ENCODE results near the gene PRDM4.

The PRDM4 gene

DNA sequence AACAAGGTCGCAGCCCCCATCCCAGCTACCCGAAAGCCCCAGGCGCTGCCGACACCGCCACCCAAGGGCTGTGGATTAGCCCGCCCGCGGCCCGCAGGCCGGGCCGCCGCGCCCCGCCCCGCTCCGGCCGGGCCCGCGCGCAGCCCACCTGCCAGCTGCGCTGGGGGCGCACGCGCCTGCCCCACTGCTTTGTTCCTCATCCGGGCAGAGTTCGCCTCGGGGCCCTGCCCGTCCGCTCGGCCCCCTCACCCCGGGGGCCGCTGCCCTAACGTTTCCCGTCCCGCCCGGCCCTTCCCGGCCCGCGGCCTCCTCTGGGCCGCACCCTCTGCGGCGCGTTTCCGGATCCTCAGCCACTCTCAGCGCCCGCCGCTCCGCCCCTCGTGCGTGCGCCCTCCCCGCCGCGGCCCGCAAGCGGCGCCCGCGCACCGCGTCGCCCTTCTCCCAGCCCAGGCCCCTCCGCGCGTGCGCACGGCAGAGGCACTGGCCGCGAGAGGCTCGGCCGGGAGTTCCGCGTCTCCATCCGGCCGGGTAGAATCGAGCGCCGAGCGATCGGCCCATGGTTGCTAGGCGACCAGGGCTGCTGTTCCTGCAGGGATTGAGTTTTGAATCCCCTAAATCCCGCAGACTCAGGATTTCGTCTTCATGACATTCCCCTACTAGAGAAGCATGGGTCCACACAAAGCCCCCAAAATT, at the start of gene PRDM4:
PRDM4 (minus strand) TSS at position 329 of the 693 bp plus-strand sequence. CDS start 622 bp downstream, outside the sequence.
- peak; percentile 98 for DNase-seq

DNA sequence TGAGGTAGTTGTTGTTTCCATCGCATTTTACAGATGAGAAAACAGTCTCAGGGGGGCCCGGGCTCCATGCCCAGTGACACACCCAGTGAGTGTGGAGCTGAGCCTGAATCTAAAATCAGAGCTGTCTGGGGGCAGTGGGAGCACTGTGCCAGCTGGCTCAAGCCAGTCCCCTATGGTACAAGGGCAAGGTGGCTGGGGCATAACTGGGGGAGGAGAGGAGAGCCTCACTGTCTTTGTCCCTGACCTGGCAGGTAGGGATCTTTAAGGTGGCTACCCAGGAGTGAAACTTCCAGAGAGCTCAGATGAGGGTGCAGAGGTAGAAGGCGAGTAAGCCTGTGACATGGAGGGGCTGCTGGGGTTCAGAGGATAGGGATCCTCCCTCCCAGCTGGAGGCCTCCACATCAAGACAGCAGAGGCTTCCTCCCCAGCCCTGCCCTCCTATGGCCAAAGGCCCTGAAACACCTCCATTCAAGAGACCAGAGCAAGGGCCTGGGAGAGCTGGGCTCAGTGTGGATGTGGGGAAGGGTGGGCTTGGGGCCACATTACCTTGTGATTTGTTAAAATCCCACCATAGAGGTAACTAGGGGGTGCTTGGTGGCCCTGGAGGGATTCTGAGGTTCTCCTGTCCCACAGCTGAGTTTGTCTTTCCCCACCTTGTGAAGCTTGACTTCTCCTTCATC, 46.7 kb upstream of the PRDM4 start:
- DNase-seq = no peak

DNA sequence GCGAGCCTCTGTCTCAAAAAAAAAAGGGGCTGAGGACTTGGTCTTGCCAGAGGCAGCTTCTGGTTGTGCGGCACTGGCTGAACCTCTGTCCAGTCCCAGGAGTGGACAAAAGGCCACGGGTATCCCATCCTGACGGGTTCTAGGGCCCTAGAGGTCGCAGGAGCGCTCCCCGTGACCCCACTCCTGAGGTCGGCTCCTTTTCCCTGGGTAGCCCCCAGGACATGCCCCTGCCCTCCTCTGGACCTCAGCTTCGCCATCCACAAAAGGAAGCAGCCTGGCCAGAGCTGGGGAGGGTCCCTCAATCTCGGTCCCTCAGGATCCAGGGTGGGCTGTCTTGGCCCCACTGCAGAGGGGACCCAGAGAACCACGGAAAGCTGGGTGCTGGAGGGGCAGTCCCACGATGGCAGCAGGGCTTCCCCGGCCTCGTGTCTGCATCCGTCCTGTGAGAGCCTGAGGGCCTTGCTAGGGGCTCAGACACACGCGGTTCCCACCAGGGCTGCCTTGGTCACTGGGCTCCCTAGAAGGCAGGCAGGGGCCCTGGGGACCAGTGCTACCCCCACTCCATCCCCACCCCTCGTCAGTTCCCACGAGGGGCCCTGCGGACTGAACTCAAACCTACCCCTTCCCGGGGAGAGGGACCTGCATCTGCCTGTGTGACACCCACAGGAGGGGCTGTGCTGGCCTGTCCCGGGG, 44.7 kb upstream of the PRDM4 start:
- DNase-seq = no peak

DNA sequence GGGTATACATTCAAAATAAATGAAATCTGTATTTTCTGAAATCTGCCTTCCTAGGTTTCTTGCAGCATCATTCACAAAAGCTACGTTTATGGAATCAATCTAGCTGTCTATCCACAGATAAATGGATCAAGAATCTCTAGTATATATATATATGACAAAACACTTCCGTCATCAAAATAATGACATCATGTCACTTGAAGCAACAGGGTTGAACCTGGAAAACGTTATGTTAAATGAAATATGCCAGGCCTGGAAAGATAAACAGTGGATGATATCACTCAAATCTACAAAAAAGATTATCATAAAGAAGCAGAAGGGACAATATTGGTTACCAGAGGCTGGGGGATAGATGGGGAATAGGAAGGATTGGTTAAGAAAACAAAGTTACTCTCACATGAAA, 42.2 kb upstream of the PRDM4 start:
- no peak for DNase-seq

GRCh38 chr12:107801150-107801549, 40.2 kb upstream of the PRDM4 start:
- DNase-seq = no peak

DNA sequence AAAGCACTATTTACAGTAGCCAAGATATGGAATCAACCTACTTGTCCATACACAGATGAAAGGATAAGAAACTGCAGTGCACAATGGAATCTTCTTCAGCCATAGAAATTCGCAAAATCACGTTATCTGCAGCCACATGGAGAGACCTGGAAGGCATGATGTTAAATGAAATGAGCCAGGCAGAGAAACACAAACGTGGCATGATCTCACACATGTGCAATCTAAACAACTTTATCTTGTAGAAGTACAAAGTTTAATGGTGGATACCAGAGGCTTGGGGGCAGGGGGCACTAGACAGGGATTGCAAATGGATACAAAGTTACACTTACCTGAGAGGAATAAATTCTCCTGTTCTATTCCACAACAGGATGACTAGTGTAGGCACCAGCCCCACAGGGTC, 37.6 kb upstream of the PRDM4 start:
- no peak for DNase-seq

DNA sequence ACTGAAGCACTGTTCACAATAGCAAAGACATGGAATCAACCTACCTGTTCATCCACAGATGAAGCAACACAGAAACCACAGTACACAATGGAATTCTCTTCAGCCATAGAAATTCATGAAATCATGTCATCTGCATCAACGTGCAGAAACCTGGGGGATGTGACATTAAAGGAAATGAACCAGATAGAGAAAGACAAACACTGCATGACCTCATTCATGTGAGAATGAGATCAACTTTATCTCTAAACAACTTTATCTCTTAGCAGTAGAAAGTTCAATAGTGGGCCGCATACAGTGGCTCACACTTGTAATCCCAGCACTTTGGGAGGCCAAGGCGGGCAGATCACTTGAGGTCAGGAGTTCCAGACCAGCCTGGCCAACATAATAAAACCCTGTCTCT, 33.5 kb upstream of the PRDM4 start:
- no peak for DNase-seq

GRCh38 chr12:107791465-107792089, 30.6 kb upstream of the PRDM4 start:
- no peak for DNase-seq

- DNase-seq = no peak
These were observed 27.9 kb upstream of the PRDM4 start for GRCh38 chr12:107788690-107789458.

DNA sequence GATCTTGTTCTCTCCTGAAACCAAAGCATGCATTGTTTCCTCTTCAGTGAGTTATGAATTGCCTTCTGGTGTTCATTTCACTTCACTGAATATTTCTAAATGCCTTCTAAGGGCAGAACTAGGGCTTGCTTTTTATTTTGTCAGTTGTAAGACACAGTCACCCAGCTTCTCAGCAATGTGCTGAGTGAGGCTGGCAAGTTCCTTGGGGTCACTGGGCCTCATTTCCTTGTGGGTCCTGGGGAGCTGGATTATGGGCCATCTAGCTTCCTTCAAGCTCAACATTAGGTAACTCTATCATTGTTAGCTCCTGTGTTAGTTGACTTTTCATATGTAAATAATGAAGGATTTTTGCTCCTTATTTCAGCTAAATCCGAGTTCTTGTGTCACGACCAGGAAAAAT, 27.3 kb upstream of the PRDM4 start:
- no peak for DNase-seq

GRCh38 chr12:107783406-107784376, 22.8 kb upstream of the PRDM4 start:
- no peak for DNase-seq

DNA sequence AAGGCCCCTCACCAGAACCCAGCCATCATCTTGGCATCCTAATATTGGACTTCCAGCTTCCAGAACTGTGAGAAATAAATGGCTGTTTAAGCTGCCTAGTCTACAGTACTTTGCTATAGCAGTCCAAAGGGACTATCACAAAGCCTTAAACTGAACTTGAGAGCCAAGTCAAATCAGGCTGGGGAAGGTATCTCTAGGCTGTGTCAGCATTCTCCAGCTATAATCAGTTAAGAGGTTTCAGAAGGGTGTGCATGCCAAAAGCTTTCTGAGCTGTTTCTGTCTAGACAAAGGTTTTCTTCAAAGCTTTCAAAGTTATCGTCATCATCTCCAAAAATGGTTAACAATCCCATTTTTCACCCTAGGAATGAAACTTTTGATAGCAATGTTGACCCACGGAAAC, 21.1 kb upstream of the PRDM4 start:
- no peak for DNase-seq

GRCh38 chr12:107780298-107780697, 19.4 kb upstream of the PRDM4 start:
- no peak for DNase-seq

DNA sequence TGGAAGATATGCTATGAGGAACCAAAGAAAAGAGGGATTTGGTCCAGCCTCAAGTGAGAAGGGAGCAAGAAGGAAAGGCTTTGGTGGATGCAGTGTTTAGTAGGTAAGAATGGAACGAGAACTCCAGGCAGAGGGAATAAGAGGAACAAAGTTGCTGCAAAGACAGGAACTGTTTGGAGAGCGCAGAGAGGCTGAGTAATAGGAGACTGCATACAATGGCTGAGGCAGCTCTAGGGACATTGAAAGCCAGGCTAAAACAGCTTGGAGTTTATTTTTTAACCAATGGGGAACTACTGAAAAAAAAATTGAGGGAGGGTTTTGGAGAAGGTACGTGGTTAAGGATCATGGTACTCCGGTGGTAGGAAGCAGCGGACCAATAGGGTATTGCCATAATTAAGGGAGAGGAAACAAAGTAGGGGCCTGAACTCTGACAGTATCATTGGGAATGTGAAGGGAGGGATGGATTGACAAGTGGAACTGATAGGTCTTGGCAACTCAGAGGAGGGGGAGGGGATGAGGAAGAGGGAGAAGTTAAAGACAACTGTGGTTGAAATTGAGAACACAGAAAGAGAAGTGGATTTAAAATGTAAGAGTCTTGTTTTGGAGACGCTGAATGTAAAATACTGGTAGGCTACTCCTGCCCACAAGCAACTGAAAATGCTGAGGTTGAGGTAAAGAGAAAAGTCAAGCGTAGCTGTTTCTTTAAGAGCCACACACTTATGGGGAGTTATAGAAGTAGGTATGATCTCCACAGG, 18.3 kb upstream of the PRDM4 start:
- DNase-seq = no peak

GRCh38 chr12:107778383-107779025, 17.6 kb upstream of the PRDM4 start:
- DNase-seq = no peak

DNA sequence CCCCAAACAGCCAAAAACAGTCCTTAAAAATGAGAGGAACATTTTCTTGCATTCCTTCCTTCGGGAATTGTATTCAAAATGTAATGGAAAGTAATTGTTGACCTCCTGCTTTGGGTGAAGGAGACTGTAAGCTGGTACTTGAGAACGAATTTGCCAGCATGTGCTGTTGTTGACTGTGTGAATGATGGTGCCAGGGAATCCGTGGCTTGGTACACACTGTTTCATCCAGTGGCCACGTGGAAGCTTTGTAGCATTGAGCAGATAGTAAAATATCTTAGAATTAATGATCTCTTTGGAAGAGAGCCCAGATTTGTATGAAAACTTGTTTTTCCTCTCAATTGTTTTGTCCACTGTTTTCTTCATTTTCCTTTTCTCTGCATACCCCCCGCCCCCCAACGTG, 15.2 kb upstream of the PRDM4 start:
- DNase-seq = no peak

- DNase-seq = no peak
These were observed 14.3 kb upstream of the PRDM4 start for GRCh38 chr12:107775093-107775721.

DNA sequence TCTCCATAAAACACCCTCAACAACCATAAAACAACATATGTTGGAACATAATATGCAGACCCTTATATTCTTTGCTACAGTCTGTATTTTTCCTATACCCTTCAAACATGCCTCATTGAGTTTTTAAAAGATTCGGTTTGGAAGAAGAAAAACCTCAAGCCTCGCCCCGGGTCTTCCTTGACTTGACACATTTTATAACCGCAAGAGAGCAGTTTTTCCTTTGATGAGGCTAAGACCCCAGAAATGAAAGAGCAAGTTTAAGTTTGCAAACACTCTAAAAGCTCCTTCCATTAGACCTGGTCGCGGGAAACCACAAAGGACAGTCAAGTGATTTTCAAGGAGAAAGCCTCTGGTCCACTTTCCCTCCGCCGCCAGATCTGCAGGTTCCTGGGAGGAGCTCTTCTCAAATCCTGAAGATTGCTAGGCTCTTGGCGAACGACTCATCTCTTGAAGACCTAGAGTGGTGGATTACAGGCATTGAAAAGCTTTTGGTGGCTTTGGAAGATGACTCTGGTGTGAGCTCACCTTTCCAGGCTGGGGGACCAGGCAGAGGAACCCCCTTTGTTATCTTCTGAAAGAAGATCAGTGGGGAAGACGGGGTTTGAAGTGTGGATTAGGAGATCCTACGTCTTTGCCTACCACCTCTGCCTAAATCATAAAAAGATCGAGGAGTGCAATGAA, 13.6 kb upstream of the PRDM4 start, which contains the start of gene ASCL4:
ASCL4 (plus strand) TSS at position 356 of the 681 bp plus-strand sequence. CDS start 515 bp downstream, outside the sequence.
- DNase-seq = no peak

DNA sequence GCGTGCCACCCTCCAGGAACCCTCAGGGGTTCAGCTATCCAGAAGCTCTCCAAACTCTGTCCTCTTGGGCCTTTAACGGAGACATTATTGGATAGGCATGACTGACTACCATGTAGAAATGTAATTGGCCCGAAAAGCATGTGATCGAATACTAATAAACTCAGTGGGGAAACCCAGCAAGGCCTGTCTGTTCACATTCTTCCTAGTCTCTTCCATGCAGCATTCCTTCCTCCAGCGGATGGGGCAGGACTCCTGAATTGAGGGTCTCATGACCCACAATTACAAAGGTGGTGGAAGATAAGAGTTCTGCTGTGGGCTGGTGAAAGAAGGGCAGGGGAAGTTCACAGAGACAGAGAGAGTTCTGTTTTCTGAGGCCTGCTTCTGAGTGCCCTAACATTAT, 6.5 kb upstream of the PRDM4 start:
- no peak for DNase-seq

Measured in NCI-H774 (cell line).